Measurements from ENCODE around the gene TXK. TPM values are rescaled to one million over a fixed set of nuclear protein-coding genes. Genes with fewer than 3 reads are reported as not detected.

The TXK gene
- total and polyA plus RNA-seq, 7 donors = 0.55 to 7.5 (median 0.99) TPM; not detected in 2

DNA sequence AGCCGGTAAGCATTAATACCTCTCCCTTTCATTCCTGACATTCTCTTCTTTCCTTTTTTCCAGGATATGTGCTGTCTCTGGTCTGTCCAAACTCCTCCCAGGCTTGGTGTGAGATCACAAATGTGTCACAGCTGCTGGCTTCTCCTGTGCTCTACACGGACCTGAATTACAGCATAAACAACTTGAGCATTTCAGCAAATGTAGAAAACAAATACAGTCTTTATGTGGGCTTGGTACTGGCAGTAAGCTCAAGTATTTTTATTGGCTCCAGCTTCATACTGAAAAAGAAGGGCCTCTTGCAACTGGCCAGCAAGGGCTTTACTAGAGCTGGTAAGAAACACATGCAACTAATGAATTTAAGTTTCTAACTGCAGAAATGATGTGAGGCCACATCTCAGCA lies 109.0 kb downstream of the TXK start:
- H3K9me3 ChIP-seq = no peaks in the 10 kb centered on the region
- H3K27ac ChIP-seq = no peak overlapping the region
- intact Hi-C loops (cut with DNase I) = no loop called here
- DNase-seq = no peak
- WGBS, 2 donors = 13 to 58% methylated on average over 2 of the region's 2 CpGs
- H3K4me1 ChIP-seq = no peaks in the 10 kb centered on the region
- TF ChIP-seq, protein P1, sequence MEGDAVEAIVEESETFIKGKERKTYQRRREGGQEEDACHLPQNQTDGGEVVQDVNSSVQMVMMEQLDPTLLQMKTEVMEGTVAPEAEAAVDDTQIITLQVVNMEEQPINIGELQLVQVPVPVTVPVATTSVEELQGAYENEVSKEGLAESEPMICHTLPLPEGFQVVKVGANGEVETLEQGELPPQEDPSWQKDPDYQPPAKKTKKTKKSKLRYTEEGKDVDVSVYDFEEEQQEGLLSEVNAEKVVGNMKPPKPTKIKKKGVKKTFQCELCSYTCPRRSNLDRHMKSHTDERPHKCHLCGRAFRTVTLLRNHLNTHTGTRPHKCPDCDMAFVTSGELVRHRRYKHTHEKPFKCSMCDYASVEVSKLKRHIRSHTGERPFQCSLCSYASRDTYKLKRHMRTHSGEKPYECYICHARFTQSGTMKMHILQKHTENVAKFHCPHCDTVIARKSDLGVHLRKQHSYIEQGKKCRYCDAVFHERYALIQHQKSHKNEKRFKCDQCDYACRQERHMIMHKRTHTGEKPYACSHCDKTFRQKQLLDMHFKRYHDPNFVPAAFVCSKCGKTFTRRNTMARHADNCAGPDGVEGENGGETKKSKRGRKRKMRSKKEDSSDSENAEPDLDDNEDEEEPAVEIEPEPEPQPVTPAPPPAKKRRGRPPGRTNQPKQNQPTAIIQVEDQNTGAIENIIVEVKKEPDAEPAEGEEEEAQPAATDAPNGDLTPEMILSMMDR (IDR thresholded peaks at IDR 0.05) = no peak
- TF ChIP-seq POLR2AphosphoS5 (IDR thresholded peaks at IDR 0.05) = no peak
- no peak for TF ChIP-seq EP300 (IDR thresholded peaks at IDR 0.05)
- no peak for TF ChIP-seq POLR2A (IDR thresholded peaks at IDR 0.05)
- H3K36me3 ChIP-seq = no peaks in the 10 kb centered on the region
- H3K4me3 ChIP-seq = no peak overlapping the region
- no peaks in the 10 kb centered on the region for H3K27me3 ChIP-seq

GRCh38 chr4:48024522-48024921 lies 109.5 kb downstream of the TXK start:
- H3K4me3 ChIP-seq = no peak overlapping the region
- H3K27me3 ChIP-seq = no peaks in the 10 kb centered on the region
- H3K9me3 ChIP-seq = no peaks in the 10 kb centered on the region
- DNase-seq = no peak
- intact Hi-C loops (cut with DNase I) = no loop called here
- H3K4me1 ChIP-seq = no peaks in the 10 kb centered on the region
- no peaks in the 10 kb centered on the region for H3K36me3 ChIP-seq
- TF ChIP-seq, protein P1 (IDR thresholded peaks at IDR 0.05) = no peak
- TF ChIP-seq POLR2AphosphoS5 (IDR thresholded peaks at IDR 0.05) = no peak
- no peak for TF ChIP-seq POLR2A (IDR thresholded peaks at IDR 0.05)
- no peak for TF ChIP-seq EP300 (IDR thresholded peaks at IDR 0.05)
- 62% methylated on average over 4 of the region's 4 CpGs for WGBS, 2 donors
- H3K27ac ChIP-seq = no peak overlapping the region

GRCh38 chr4:48022192-48022799 lies 111.8 kb downstream of the TXK start:
- Histone ChIP-seq H3K27ac (no peak overlapping the region), H3K27me3 (peaks cover 0 to 3% (median 0%) of the 10 kb centered on the region in 3 donors), H3K9me3 (no peaks in the 10 kb centered on the region), H3K36me3 (no peaks in the 10 kb centered on the region), H3K4me3 (no peak overlapping the region), H3K4me1 (peaks cover 0 to 3% (median 1%) of the 10 kb centered on the region in 4 donors)
- TF ChIP-seq, protein P1 (IDR thresholded peaks at IDR 0.05) = no peak
- TF ChIP-seq EP300 (IDR thresholded peaks at IDR 0.05) (no peak), POLR2AphosphoS5 (IDR thresholded peaks at IDR 0.05) (no peak), POLR2A (IDR thresholded peaks at IDR 0.05) (no peak)
- 15 to 67% methylated on average over 3 of the region's 3 CpGs for WGBS, 2 donors
- intact Hi-C loops (cut with DNase I) = no loop called here
- DNase-seq = no peak

DNA sequence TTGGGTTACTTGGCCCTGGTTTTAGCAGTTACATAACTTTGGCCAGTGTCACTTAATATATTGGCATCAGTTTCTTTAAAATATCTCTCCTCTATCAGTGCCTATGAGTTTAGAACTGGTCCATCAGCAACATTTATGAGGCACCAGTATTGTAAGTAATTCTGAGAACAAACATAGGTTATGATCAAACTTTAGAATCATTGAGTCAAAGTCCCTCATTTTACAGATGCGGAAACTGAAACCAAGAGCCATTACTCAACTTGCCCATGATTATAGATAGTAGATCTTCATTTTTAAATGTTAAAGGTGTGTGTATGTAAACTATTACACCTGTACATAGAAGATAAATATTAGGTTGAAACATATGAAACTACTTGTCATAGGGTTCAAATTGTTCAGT lies 113.0 kb downstream of the TXK start:
- Histone ChIP-seq H3K4me3 (no peak overlapping the region), H3K9me3 (no peaks in the 10 kb centered on the region), H3K27me3 (peaks cover 0 to 10% (median 3%) of the 10 kb centered on the region in 3 donors), H3K27ac (no peak overlapping the region), H3K4me1 (peaks cover 0 to 15% (median 11%) of the 10 kb centered on the region in 4 donors), H3K36me3 (no peaks in the 10 kb centered on the region)
- intact Hi-C loops (cut with DNase I) = no loop called here
- no peak for TF ChIP-seq EP300 (IDR thresholded peaks at IDR 0.05)
- TF ChIP-seq POLR2AphosphoS5 (IDR thresholded peaks at IDR 0.05) = no peak
- TF ChIP-seq, protein P1 (IDR thresholded peaks at IDR 0.05) = no peak
- TF ChIP-seq POLR2A (IDR thresholded peaks at IDR 0.05) = no peak
- 2 to 36% methylated on average over 1 of the region's 1 CpG for WGBS, 2 donors
- DNase-seq = no peak

DNA sequence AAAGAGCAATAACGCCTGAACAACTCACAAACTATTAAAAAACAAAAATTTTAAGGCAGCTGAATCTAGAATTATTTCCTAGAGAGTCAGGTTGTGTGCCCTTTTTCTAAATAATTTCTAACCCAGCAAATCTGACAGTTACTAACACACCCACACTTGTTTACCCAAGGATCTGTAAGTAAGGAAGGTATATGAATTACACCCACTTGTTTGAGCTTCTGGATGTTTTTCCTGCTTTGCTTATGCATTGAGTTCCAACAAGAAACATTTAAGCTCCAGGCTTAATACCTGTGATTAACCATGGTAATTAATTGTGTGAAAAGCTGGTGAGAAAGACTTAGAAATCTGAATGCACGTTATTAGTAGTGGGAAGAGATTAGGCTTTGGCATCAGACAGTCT lies 115.9 kb downstream of the TXK start:
- no peak overlapping the region for H3K4me3 ChIP-seq
- TF ChIP-seq EP300 (IDR thresholded peaks at IDR 0.05) (no peak), POLR2A (IDR thresholded peaks at IDR 0.05) (no peak), POLR2AphosphoS5 (IDR thresholded peaks at IDR 0.05) (no peak)
- TF ChIP-seq, protein P1 (IDR thresholded peaks at IDR 0.05) = no peak
- H3K27me3 ChIP-seq = peaks cover 0 to 10% (median 3%) of the 10 kb centered on the region in 3 donors
- intact Hi-C loops (cut with DNase I) = loop anchor here (5.0 kb wide), 1 partner anchor 69 kb away; no protein-coding TSS in a partner anchor
- DNase-seq = no peak
- H3K9me3 ChIP-seq = no peaks in the 10 kb centered on the region
- 13 to 63% methylated on average over 2 of the region's 2 CpGs for WGBS, 2 donors
- H3K36me3 ChIP-seq = no peaks in the 10 kb centered on the region
- H3K27ac ChIP-seq = no peak overlapping the region
- H3K4me1 ChIP-seq = peaks cover 0 to 17% (median 13%) of the 10 kb centered on the region in 4 donors
